ENCODE measurements around the gene LELP1. TPM values are rescaled to one million over a fixed set of nuclear protein-coding genes. Genes with fewer than 3 reads are reported as not detected.

Gene LELP1
- total and polyA plus RNA-seq, 7 donors, result not detected

DNA sequence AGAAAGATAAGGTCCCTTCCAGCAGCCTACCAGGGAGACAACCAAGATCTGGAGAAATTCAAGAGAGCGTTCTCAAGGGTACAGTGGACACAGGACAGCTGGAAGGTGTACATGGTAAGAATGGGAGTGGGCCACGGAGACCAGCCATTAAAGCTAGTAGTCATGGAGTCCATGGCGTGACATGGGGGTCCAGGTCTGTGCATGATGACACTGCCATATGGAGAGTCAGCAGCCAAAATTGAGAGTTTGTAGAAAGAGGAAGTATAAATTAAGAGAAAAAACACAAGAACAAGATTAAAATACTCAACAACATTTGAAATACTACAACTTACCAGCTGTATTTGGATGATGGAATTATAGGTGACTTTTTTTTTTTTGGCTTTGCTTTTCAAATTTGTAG lies 48.3 kb downstream of the LELP1 start:
- no peak for DNase-seq
- Histone ChIP-seq H3K4me1 (no peaks in the 10 kb centered on the region), H3K4me3 (no peak overlapping the region), H3K27ac (no peak overlapping the region), H3K27me3 (no peaks in the 10 kb centered on the region), H3K9me3 (no peaks in the 10 kb centered on the region), H3K36me3 (no peaks in the 10 kb centered on the region)
- WGBS, 2 donors, result 87 to 90% methylated on average over 3 of the region's 3 CpGs
- intact Hi-C loops (cut with DNase I), result no loop called here
- TF ChIP-seq POLR2A (IDR thresholded peaks at IDR 0.05) (no peak), EP300 (IDR thresholded peaks at IDR 0.05) (no peak), POLR2AphosphoS5 (IDR thresholded peaks at IDR 0.05) (no peak)
- TF ChIP-seq, protein P1, sequence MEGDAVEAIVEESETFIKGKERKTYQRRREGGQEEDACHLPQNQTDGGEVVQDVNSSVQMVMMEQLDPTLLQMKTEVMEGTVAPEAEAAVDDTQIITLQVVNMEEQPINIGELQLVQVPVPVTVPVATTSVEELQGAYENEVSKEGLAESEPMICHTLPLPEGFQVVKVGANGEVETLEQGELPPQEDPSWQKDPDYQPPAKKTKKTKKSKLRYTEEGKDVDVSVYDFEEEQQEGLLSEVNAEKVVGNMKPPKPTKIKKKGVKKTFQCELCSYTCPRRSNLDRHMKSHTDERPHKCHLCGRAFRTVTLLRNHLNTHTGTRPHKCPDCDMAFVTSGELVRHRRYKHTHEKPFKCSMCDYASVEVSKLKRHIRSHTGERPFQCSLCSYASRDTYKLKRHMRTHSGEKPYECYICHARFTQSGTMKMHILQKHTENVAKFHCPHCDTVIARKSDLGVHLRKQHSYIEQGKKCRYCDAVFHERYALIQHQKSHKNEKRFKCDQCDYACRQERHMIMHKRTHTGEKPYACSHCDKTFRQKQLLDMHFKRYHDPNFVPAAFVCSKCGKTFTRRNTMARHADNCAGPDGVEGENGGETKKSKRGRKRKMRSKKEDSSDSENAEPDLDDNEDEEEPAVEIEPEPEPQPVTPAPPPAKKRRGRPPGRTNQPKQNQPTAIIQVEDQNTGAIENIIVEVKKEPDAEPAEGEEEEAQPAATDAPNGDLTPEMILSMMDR (IDR thresholded peaks at IDR 0.05), result no peak

DNA sequence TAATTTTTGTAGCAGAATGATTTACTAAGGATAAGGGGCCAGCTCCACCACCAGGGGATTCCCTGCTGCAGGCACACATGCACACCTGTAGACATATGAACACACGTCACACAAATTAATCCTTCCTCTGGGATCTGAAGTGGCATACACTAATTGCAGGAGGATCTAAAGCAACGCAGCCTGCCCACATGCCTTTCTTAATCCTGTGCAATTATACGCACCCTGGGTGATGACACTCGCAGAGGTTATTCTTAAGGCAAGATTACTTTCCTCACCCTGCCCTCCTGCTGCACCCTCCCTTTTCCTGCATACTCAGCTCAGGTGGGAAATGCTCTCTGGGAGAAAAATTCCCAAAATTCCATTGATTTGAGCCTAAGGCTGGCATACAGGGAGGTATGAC lies 48.8 kb downstream of the LELP1 start:
- TF ChIP-seq, protein P1 (IDR thresholded peaks at IDR 0.05), result no peak
- TF ChIP-seq EP300 (IDR thresholded peaks at IDR 0.05), result no peak
- TF ChIP-seq POLR2AphosphoS5 (IDR thresholded peaks at IDR 0.05), result no peak
- TF ChIP-seq POLR2A (IDR thresholded peaks at IDR 0.05), result no peak
- Histone ChIP-seq H3K27ac (no peak overlapping the region), H3K4me1 (no peaks in the 10 kb centered on the region), H3K27me3 (no peaks in the 10 kb centered on the region), H3K36me3 (no peaks in the 10 kb centered on the region), H3K9me3 (no peaks in the 10 kb centered on the region), H3K4me3 (no peak overlapping the region)
- 79 to 88% methylated on average over 4 of the region's 4 CpGs for WGBS, 2 donors
- no peak for DNase-seq
- intact Hi-C loops (cut with DNase I), result no loop called here

DNA sequence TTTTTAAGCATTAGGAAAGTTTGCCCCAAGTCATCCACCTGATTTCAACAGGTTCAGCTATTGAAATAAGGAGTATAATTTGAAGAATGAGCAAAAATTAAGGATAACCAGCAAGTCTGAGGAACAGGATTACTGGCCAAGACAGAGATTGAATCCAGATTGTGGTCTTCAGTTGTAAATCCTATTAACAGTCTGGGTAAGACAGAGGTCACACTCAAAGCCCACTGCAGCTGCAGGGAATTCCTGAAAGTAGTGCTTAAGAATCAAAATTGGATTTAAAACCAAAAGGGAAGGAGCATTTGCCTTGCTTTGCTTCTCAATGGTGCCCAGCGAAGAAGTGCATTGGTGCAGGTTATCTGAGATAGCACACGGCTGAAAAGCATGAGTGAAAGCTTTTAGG lies 49.8 kb downstream of the LELP1 start:
- no peak for TF ChIP-seq POLR2AphosphoS5 (IDR thresholded peaks at IDR 0.05)
- TF ChIP-seq, protein P1 (IDR thresholded peaks at IDR 0.05), result no peak
- TF ChIP-seq POLR2A (IDR thresholded peaks at IDR 0.05), result no peak
- TF ChIP-seq EP300 (IDR thresholded peaks at IDR 0.05), result no peak
- Histone ChIP-seq H3K27me3 (no peaks in the 10 kb centered on the region), H3K27ac (no peak overlapping the region), H3K4me1 (no peaks in the 10 kb centered on the region), H3K9me3 (no peaks in the 10 kb centered on the region), H3K36me3 (no peaks in the 10 kb centered on the region), H3K4me3 (no peak overlapping the region)
- no peak for DNase-seq
- intact Hi-C loops (cut with DNase I), result no loop called here
- WGBS, 2 donors, result 52 to 56% methylated on average over 2 of the region's 2 CpGs

DNA sequence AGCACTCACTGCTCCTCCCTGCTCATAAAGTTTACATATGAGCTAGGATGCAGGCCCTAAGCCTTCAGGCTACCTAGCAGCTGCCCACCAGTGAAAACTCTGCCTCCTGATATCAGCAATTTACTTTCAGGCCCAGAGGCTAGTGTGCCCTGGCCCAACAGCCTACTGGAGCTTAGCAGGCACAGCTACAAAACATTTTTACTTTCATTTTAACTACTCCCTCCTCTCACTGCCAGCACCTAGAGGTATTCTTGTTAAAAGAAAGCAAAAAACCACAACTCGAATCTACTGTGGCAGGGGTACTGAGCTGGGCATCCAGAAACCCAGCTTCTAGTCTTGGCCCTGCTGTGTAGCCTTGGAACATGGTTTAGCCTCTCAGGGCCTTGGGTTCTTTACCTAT lies 50.5 kb downstream of the LELP1 start:
- H3K4me1 ChIP-seq, result no peaks in the 10 kb centered on the region
- intact Hi-C loops (cut with DNase I), result no loop called here
- WGBS, 2 donors, result 21 to 53% methylated on average over 1 of the region's 1 CpG
- DNase-seq, result no peak
- no peaks in the 10 kb centered on the region for H3K36me3 ChIP-seq
- H3K27me3 ChIP-seq, result no peaks in the 10 kb centered on the region
- no peak for TF ChIP-seq EP300 (IDR thresholded peaks at IDR 0.05)
- TF ChIP-seq, protein P1 (IDR thresholded peaks at IDR 0.05), result no peak
- H3K4me3 ChIP-seq, result no peak overlapping the region
- no peak overlapping the region for H3K27ac ChIP-seq
- H3K9me3 ChIP-seq, result no peaks in the 10 kb centered on the region

Other genes with a start within 250 kb of the LELP1 start
- gene SPRR4, start 232.8 kb upstream of the LELP1 start, total RNA-seq, result not detected
- not detected for gene SPRR4, start 232.8 kb upstream of the LELP1 start, polyA plus RNA-seq
- gene SPRR1A, start 219.3 kb upstream of the LELP1 start, total RNA-seq, result not detected
- not detected for gene SPRR1A, start 219.3 kb upstream of the LELP1 start, polyA plus RNA-seq
- not detected for gene SPRR3, start 201.7 kb upstream of the LELP1 start, total RNA-seq
- 10 to 100 TPM in 1 of 3 donors, 1 to 10 TPM in 1, not detected in 1; 2.1 to 13.2 TPM for gene SPRR3, start 201.7 kb upstream of the LELP1 start, polyA plus RNA-seq
- not detected for gene SPRR1B, start 172.2 kb upstream of the LELP1 start, total RNA-seq
- gene SPRR1B, start 172.2 kb upstream of the LELP1 start, polyA plus RNA-seq, result 1 to 10 TPM in 1 of 3 donors, under 1 TPM in 1, not detected in 1; 0.19 to 3.0 TPM
- not detected for gene SPRR2D, start 162.3 kb upstream of the LELP1 start, total RNA-seq
- under 1 TPM in 1 of 3 donors, not detected in 2; 0.29 TPM for gene SPRR2D, start 162.3 kb upstream of the LELP1 start, polyA plus RNA-seq
- gene SPRR2A, start 145.9 kb upstream of the LELP1 start, total RNA-seq, result not detected
- 1 to 10 TPM in 1 of 3 donors, under 1 TPM in 1, not detected in 1; 0.42 to 2.4 TPM for gene SPRR2A, start 145.9 kb upstream of the LELP1 start, polyA plus RNA-seq
- gene SPRR2B, start 131.8 kb upstream of the LELP1 start, total RNA-seq, result not detected
- gene SPRR2B, start 131.8 kb upstream of the LELP1 start, polyA plus RNA-seq, result not detected
- gene SPRR2E, start 108.9 kb upstream of the LELP1 start, total RNA-seq, result not detected
- 1 to 10 TPM in 1 of 3 donors, under 1 TPM in 1, not detected in 1; 0.16 to 1.8 TPM for gene SPRR2E, start 108.9 kb upstream of the LELP1 start, polyA plus RNA-seq
- gene SPRR2F, start 89.9 kb upstream of the LELP1 start, total RNA-seq, result not detected
- not detected for gene SPRR2F, start 89.9 kb upstream of the LELP1 start, polyA plus RNA-seq
- not detected for gene SPRR2G, start 52.5 kb upstream of the LELP1 start, total RNA-seq
- not detected for gene SPRR2G, start 52.5 kb upstream of the LELP1 start, polyA plus RNA-seq
- gene PRR9, start 14.2 kb downstream of the LELP1 start, total RNA-seq, result not detected
- not detected for gene PRR9, start 14.2 kb downstream of the LELP1 start, polyA plus RNA-seq
- gene LORICRIN, start 56.3 kb downstream of the LELP1 start, total RNA-seq, result not detected
- under 1 TPM in 1 of 3 donors, not detected in 2; 0.06 TPM for gene LORICRIN, start 56.3 kb downstream of the LELP1 start, polyA plus RNA-seq
- not detected for gene PGLYRP3, start 109.5 kb downstream of the LELP1 start, total RNA-seq
- gene PGLYRP3, start 109.5 kb downstream of the LELP1 start, polyA plus RNA-seq, result under 1 TPM in 1 of 3 donors, not detected in 2; 0.16 TPM
- not detected for gene PGLYRP4, start 145.4 kb downstream of the LELP1 start, total RNA-seq
- 1 to 10 TPM in 1 of 3 donors, not detected in 2; 1.1 TPM for gene PGLYRP4, start 145.4 kb downstream of the LELP1 start, polyA plus RNA-seq
- 100 to 1,000 TPM in 3 of 4 donors, 10 to 100 TPM in 1; 73.4 to 943 (median 280) TPM for gene S100A9, start 154.4 kb downstream of the LELP1 start, total RNA-seq
- gene S100A9, start 154.4 kb downstream of the LELP1 start, polyA plus RNA-seq, result 100 to 1,000 TPM; 221 to 449 (median 351) TPM
- not detected for gene S100A12, start 172.2 kb downstream of the LELP1 start, total RNA-seq
- 10 to 100 TPM in 2 of 3 donors, 1 to 10 TPM in 1; 2.9 to 23.4 (median 20.8) TPM for gene S100A12, start 172.2 kb downstream of the LELP1 start, polyA plus RNA-seq
- gene S100A8, start 187.6 kb downstream of the LELP1 start, total RNA-seq, result 100 to 1,000 TPM in 1 of 4 donors, 10 to 100 TPM in 2, not detected in 1; 14.2 to 103 (median 32.1) TPM
- 100 to 1,000 TPM in 1 of 3 donors, 10 to 100 TPM in 2; 68.8 to 109 (median 95.7) TPM for gene S100A8, start 187.6 kb downstream of the LELP1 start, polyA plus RNA-seq
- not detected for gene S100A7A, start 213.1 kb downstream of the LELP1 start, total RNA-seq
- gene S100A7A, start 213.1 kb downstream of the LELP1 start, polyA plus RNA-seq, result not detected